ENCODE measurements around the gene PAQR9. TPM values are rescaled to one million over a fixed set of nuclear protein-coding genes. Genes with fewer than 3 reads are reported as not detected.

The PAQR9 gene
- total and polyA plus RNA-seq, 2 of the 13 experiments (the other 11 are each of a cell fraction or from before 2014, with no cell fraction given), result 3.7 to 10.3 TPM

DNA sequence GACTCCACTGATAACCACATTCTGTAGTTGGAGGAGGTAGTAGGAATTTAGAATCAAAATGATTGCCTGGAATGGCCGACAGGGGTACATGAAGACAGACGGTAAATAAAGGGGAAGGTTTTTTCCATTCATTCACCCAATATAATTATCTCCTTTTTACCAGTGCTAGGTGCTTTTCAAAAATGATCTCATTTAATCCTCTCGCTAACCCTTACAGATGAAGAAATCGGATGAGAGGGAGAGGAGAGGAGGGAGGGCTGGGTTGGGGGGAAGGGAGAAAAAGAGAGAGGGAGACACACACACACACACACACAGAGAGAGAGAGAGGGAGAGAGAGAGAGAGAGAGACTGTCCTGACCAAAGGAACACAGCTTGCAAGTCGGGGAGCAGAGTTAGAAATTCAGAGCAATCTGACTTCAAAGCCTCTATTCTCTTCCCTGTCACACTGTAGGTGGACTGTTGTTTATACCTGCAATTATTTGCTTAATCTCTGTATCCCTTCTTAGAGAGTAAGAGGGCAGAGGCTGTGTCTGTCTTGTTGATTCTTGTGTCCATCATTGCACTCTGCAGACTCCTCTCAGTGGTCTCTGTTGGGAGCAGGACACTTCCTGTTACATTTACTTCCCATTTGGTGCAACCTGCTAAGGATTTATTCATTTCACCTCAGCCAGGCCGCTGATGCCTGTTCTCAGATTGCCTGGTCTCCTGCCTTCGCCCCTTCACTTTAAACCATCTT lies 18.7 kb upstream of the PAQR9 start (continued):
- TF ChIP-seq, protein P1, sequence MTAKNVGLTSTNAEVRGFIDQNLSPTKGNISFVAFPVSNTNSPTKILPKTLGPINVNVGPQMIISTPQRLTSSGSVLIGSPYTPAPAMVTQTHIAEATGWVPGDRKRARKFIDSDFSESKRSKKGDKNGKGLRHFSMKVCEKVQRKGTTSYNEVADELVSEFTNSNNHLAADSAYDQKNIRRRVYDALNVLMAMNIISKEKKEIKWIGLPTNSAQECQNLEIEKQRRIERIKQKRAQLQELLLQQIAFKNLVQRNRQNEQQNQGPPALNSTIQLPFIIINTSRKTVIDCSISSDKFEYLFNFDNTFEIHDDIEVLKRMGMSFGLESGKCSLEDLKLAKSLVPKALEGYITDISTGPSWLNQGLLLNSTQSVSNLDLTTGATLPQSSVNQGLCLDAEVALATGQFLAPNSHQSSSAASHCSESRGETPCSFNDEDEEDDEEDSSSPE (CRISPR knock-in tag; IDR thresholded peaks at IDR 0.05), result no peak
- TF ChIP-seq XBP1 (CRISPR knock-in tag; IDR thresholded peaks at IDR 0.05) (no peak), HNF4G (IDR thresholded peaks at IDR 0.05; ENCODE audit: borderline replicate concordance, low read depth, low read length) (no peak), HNF4G (CRISPR knock-in tag; IDR thresholded peaks at IDR 0.05; ENCODE audit: borderline replicate concordance, low read depth) (no peak), ZFYVE20 (CRISPR knock-in tag; IDR thresholded peaks at IDR 0.05; ENCODE audit: borderline replicate concordance, low read depth) (no peak), ZNF484 (CRISPR knock-in tag; IDR thresholded peaks at IDR 0.05; ENCODE audit: borderline replicate concordance, low read depth) (no peak), ZNF615 (CRISPR knock-in tag; IDR thresholded peaks at IDR 0.05; ENCODE audit: borderline replicate concordance) (no peak), HDAC6 (IDR thresholded peaks at IDR 0.05; ENCODE audit: low read depth, low read length) (no peak), POGZ (CRISPR knock-in tag; IDR thresholded peaks at IDR 0.05) (0 out of 2 replicates have a peak, but pooled peaks have one; percentile 21), MAFG (CRISPR knock-in tag; IDR thresholded peaks at IDR 0.05) (no peak), RARA (CRISPR knock-in tag; IDR thresholded peaks at IDR 0.05) (no peak), MYC (CRISPR knock-in tag; IDR thresholded peaks at IDR 0.05; ENCODE audit: borderline replicate concordance) (no peak), POLR2AphosphoS5 (IDR thresholded peaks at IDR 0.05; ENCODE audit: low read depth, low read length) (no peak), ZNF510 (CRISPR knock-in tag; IDR thresholded peaks at IDR 0.05; ENCODE audit: low read depth) (no peak), ZNF225 (CRISPR knock-in tag; IDR thresholded peaks at IDR 0.05) (no peak), SNAI1 (CRISPR knock-in tag; IDR thresholded peaks at IDR 0.05; ENCODE audit: borderline replicate concordance) (no peak), ZNF33B (CRISPR knock-in tag; IDR thresholded peaks at IDR 0.05) (no peak), FOXA1 (IDR thresholded peaks at IDR 0.05) (no peak), FOXA1 (CRISPR knock-in tag; IDR thresholded peaks at IDR 0.05) (no peak), NRL (CRISPR knock-in tag; IDR thresholded peaks at IDR 0.05; ENCODE audit: borderline replicate concordance) (no peak)
- TF ChIP-seq, protein P2, sequence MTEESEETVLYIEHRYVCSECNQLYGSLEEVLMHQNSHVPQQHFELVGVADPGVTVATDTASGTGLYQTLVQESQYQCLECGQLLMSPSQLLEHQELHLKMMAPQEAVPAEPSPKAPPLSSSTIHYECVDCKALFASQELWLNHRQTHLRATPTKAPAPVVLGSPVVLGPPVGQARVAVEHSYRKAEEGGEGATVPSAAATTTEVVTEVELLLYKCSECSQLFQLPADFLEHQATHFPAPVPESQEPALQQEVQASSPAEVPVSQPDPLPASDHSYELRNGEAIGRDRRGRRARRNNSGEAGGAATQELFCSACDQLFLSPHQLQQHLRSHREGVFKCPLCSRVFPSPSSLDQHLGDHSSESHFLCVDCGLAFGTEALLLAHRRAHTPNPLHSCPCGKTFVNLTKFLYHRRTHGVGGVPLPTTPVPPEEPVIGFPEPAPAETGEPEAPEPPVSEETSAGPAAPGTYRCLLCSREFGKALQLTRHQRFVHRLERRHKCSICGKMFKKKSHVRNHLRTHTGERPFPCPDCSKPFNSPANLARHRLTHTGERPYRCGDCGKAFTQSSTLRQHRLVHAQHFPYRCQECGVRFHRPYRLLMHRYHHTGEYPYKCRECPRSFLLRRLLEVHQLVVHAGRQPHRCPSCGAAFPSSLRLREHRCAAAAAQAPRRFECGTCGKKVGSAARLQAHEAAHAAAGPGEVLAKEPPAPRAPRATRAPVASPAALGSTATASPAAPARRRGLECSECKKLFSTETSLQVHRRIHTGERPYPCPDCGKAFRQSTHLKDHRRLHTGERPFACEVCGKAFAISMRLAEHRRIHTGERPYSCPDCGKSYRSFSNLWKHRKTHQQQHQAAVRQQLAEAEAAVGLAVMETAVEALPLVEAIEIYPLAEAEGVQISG (CRISPR knock-in tag; IDR thresholded peaks at IDR 0.05), result no peak
- TF ChIP-seq, protein P3, sequence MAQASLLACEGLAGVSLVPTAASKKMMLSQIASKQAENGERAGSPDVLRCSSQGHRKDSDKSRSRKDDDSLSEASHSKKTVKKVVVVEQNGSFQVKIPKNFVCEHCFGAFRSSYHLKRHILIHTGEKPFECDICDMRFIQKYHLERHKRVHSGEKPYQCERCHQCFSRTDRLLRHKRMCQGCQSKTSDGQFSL (CRISPR knock-in tag; IDR thresholded peaks at IDR 0.05), result no peak
- TF ChIP-seq, protein P4, sequence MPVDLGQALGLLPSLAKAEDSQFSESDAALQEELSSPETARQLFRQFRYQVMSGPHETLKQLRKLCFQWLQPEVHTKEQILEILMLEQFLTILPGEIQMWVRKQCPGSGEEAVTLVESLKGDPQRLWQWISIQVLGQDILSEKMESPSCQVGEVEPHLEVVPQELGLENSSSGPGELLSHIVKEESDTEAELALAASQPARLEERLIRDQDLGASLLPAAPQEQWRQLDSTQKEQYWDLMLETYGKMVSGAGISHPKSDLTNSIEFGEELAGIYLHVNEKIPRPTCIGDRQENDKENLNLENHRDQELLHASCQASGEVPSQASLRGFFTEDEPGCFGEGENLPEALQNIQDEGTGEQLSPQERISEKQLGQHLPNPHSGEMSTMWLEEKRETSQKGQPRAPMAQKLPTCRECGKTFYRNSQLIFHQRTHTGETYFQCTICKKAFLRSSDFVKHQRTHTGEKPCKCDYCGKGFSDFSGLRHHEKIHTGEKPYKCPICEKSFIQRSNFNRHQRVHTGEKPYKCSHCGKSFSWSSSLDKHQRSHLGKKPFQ (CRISPR knock-in tag; IDR thresholded peaks at IDR 0.05; ENCODE audit: insufficient replicate concordance), result no peak
- TF ChIP-seq, protein P5, sequence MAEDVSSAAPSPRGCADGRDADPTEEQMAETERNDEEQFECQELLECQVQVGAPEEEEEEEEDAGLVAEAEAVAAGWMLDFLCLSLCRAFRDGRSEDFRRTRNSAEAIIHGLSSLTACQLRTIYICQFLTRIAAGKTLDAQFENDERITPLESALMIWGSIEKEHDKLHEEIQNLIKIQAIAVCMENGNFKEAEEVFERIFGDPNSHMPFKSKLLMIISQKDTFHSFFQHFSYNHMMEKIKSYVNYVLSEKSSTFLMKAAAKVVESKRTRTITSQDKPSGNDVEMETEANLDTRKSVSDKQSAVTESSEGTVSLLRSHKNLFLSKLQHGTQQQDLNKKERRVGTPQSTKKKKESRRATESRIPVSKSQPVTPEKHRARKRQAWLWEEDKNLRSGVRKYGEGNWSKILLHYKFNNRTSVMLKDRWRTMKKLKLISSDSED (CRISPR knock-in tag; IDR thresholded peaks at IDR 0.05), result no peak
